ENCODE measurements around the gene PSMB4. TPM values are rescaled to one million over a fixed set of nuclear protein-coding genes. Genes with fewer than 3 reads are reported as not detected.
"Not testable (repeated sequence)": the region's sequence is repeated elsewhere in the genome, so short reads cannot be mapped to it uniquely, and the experiment has no call there.

Gene PSMB4
- polyA plus RNA-seq, 1 donor (not counting 4 experiments of a cell fraction or from before 2014, with no cell fraction given), result 340 TPM

DNA sequence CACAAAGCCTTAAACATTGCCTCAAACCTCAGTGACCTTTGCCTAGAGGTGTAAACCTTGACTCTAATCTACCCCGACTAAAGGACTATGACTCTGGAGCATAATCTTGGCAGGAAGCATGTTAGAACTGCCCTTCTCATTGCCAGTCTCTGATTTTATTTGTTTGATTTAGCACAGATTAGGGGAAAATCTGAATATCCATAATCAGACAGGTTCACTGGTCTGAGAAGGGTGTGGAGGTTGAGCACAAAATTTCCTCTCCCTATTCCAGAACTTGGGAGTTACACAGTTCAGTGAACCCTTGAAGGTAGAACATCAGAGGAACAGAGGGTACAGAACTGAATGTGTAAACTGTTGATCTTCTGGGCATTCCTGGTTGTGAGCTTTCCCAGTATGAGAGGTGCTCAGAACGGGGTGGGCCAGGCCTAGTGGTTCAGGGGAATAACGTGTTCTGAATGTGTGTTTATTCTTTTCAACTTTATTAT is 8.3 kb upstream of the PSMB4 start:
- no peaks in the 10 kb centered on the region for H3K4me1 ChIP-seq (ENCODE audit: control insufficient read depth, extremely low read depth, insufficient read depth, low read length)
- no peak overlapping the region for H3K4me2 ChIP-seq (ENCODE audit: control insufficient read depth, extremely low read depth, insufficient read depth, low read depth, low read length)
- H3K27me3 ChIP-seq (ENCODE audit: control insufficient read depth, extremely low read depth, insufficient read depth, low read length), result peaks cover 4% of the 10 kb centered on the region
- H3K36me3 ChIP-seq (ENCODE audit: control insufficient read depth in 2 of 2, extremely low read depth in 1 of 2, insufficient read depth in 2 of 2, low read length in 2 of 2), result no peaks in the 10 kb centered on the region
- H2AFZ ChIP-seq (ENCODE audit: control insufficient read depth, low read length), result no peak overlapping the region
- DNase-seq (ENCODE audit: low read depth, low spot score), result no peak
- H4K20me1 ChIP-seq (ENCODE audit: control insufficient read depth, extremely low read depth, insufficient read depth, low read length), result no peaks in the 10 kb centered on the region
- no peak overlapping the region for H3K9ac ChIP-seq (ENCODE audit: control insufficient read depth, extremely low read depth, insufficient read depth, low read length)
- FAIRE-seq, result no peak
- H3K9me1 ChIP-seq (ENCODE audit: control insufficient read depth, extremely low read depth, insufficient read depth, low read length), result no peaks in the 10 kb centered on the region
- TF ChIP-seq EZH2 (IDR thresholded peaks at IDR 0.05; ENCODE audit: low read length), result no peak
- TF ChIP-seq, protein P1, sequence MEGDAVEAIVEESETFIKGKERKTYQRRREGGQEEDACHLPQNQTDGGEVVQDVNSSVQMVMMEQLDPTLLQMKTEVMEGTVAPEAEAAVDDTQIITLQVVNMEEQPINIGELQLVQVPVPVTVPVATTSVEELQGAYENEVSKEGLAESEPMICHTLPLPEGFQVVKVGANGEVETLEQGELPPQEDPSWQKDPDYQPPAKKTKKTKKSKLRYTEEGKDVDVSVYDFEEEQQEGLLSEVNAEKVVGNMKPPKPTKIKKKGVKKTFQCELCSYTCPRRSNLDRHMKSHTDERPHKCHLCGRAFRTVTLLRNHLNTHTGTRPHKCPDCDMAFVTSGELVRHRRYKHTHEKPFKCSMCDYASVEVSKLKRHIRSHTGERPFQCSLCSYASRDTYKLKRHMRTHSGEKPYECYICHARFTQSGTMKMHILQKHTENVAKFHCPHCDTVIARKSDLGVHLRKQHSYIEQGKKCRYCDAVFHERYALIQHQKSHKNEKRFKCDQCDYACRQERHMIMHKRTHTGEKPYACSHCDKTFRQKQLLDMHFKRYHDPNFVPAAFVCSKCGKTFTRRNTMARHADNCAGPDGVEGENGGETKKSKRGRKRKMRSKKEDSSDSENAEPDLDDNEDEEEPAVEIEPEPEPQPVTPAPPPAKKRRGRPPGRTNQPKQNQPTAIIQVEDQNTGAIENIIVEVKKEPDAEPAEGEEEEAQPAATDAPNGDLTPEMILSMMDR (optimal IDR thresholded peaks at IDR 0.05 in 1 of 3, IDR thresholded peaks at IDR 0.05 in 1 of 3, conservative IDR thresholded peaks at IDR 0.05 in 1 of 3; ENCODE audit: extremely low read depth in 1 of 3, insufficient read depth in 2 of 3, low read length in 3 of 3), result no peak
- dilution Hi-C loops (cut with MboI; ENCODE audit: extremely low pct_ligation_motif_present, low sequenced_read_pairs), result no loop called here
- no peaks in the 10 kb centered on the region for H3K9me3 ChIP-seq (ENCODE audit: control insufficient read depth, low read depth, low read length)
- no peaks in the 10 kb centered on the region for H3K79me2 ChIP-seq (ENCODE audit: control insufficient read depth, insufficient read depth, low read length)
- H3K4me3 ChIP-seq (ENCODE audit: control insufficient read depth in 2 of 3, extremely low read depth in 1 of 3, insufficient read depth in 2 of 3, low read depth in 1 of 3, low read length in 3 of 3), result no peak overlapping the region
- H3K27ac ChIP-seq (ENCODE audit: control insufficient read depth, insufficient read depth, low read length), result no peak overlapping the region

DNA sequence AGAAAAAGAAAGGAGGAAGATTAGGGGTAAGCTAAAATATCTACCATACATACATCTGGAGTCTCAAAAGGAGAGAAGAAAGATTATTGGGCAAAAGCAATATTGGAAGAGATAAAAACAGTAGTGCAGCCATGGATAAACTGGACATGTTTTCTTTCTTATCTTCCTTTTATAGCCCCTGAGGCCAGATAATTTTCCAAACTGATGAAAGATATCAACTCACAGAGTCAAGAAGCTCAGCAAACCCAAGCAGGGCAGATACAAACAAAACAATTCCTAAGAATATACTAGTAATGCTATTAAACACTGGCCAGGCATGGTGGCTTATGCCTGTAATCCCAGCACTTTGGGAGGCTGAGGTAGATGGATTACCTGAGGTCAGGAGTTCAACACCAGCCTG is 5.8 kb upstream of the PSMB4 start:
- H3K4me3 ChIP-seq (ENCODE audit: control insufficient read depth in 2 of 3, extremely low read depth in 1 of 3, insufficient read depth in 2 of 3, low read depth in 1 of 3, low read length in 3 of 3), result no peak overlapping the region
- H3K36me3 ChIP-seq (ENCODE audit: control insufficient read depth in 2 of 2, extremely low read depth in 1 of 2, insufficient read depth in 2 of 2, low read length in 2 of 2), result no peaks in the 10 kb centered on the region
- DNase-seq (ENCODE audit: low read depth, low spot score), result no peak
- H2AFZ ChIP-seq (ENCODE audit: control insufficient read depth, low read length), result no peak overlapping the region
- no peak overlapping the region for H3K27ac ChIP-seq (ENCODE audit: control insufficient read depth, insufficient read depth, low read length)
- FAIRE-seq, result no peak
- peaks cover 4% of the 10 kb centered on the region for H3K27me3 ChIP-seq (ENCODE audit: control insufficient read depth, extremely low read depth, insufficient read depth, low read length)
- H3K9ac ChIP-seq (ENCODE audit: control insufficient read depth, extremely low read depth, insufficient read depth, low read length), result no peak overlapping the region
- dilution Hi-C loops (cut with MboI; ENCODE audit: extremely low pct_ligation_motif_present, low sequenced_read_pairs), result no loop called here
- no peak overlapping the region for H3K4me2 ChIP-seq (ENCODE audit: control insufficient read depth, extremely low read depth, insufficient read depth, low read depth, low read length)
- no peaks in the 10 kb centered on the region for H3K79me2 ChIP-seq (ENCODE audit: control insufficient read depth, insufficient read depth, low read length)
- H3K9me3 ChIP-seq (ENCODE audit: control insufficient read depth, low read depth, low read length), result no peaks in the 10 kb centered on the region
- no peaks in the 10 kb centered on the region for H3K9me1 ChIP-seq (ENCODE audit: control insufficient read depth, extremely low read depth, insufficient read depth, low read length)
- peaks cover under 1% of the 10 kb centered on the region for H3K4me1 ChIP-seq (ENCODE audit: control insufficient read depth, extremely low read depth, insufficient read depth, low read length)
- H4K20me1 ChIP-seq (ENCODE audit: control insufficient read depth, extremely low read depth, insufficient read depth, low read length), result no peaks in the 10 kb centered on the region
- TF ChIP-seq, protein P1 (optimal IDR thresholded peaks at IDR 0.05 in 1 of 3, IDR thresholded peaks at IDR 0.05 in 1 of 3, conservative IDR thresholded peaks at IDR 0.05 in 1 of 3; ENCODE audit: extremely low read depth in 1 of 3, insufficient read depth in 2 of 3, low read length in 3 of 3), result no peak
- TF ChIP-seq EZH2 (IDR thresholded peaks at IDR 0.05; ENCODE audit: low read length), result no peak

DNA sequence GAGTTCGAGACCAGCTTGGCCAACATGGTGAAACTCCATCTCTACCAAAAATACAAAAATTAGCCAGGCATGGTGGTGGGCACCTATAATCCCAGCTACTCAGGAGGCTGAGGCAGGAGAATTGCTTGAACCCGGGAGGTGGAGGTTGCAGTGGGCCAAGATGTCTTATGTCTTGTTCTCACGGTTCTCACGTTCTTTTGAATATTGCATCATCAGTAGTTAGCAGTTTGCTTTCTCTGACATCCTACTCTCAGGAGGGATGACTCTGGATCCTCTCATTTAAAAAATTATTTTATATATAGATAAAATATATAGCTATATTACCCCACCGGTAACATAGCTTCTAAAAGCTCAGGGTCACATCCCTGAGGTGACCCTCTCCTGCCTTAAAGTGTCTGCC is 3.1 kb upstream of the PSMB4 start:
- Histone ChIP-seq H3K79me2 (ENCODE audit: control insufficient read depth, insufficient read depth, low read length) (peaks cover 20% of the 10 kb centered on the region), H3K36me3 (ENCODE audit: control insufficient read depth in 2 of 2, extremely low read depth in 1 of 2, insufficient read depth in 2 of 2, low read length in 2 of 2) (peaks cover 6 to 12% of the 10 kb centered on the region in 2 experiments), H3K4me1 (ENCODE audit: control insufficient read depth, extremely low read depth, insufficient read depth, low read length) (peaks cover 12% of the 10 kb centered on the region)
- H2AFZ ChIP-seq (ENCODE audit: control insufficient read depth, low read length); H3K9me1 ChIP-seq (ENCODE audit: control insufficient read depth, extremely low read depth, insufficient read depth, low read length); H3K27me3 ChIP-seq (ENCODE audit: control insufficient read depth, extremely low read depth, insufficient read depth, low read length); H3K9ac ChIP-seq (ENCODE audit: control insufficient read depth, extremely low read depth, insufficient read depth, low read length); dilution Hi-C loops (cut with MboI; ENCODE audit: extremely low pct_ligation_motif_present, low sequenced_read_pairs); DNase-seq (ENCODE audit: low read depth, low spot score); H3K4me2 ChIP-seq (ENCODE audit: control insufficient read depth, extremely low read depth, insufficient read depth, low read depth, low read length); H3K9me3 ChIP-seq (ENCODE audit: control insufficient read depth, low read depth, low read length); H3K27ac ChIP-seq (ENCODE audit: control insufficient read depth, insufficient read depth, low read length); H3K4me3 ChIP-seq (ENCODE audit: control insufficient read depth in 2 of 3, extremely low read depth in 1 of 3, insufficient read depth in 2 of 3, low read depth in 1 of 3, low read length in 3 of 3); FAIRE-seq; H4K20me1 ChIP-seq (ENCODE audit: control insufficient read depth, extremely low read depth, insufficient read depth, low read length): not testable (repeated sequence)

Measured in keratinocyte (primary cell).